GM10248 (cell line): ENCODE measurements around the gene SLC25A12.
A peak's percentile ranks its signal among the peaks of the same experiment; 100 is the strongest.

Experiments
- CTCF ChIA-PET: fragments of 300-600 bp; sonication (Branson Sonifier 250); formaldehyde crosslinking; extraction: SDS; loops from one replicate; lab custom pipeline; 2021; ENCODE audit warnings: antibody characterized with exemption; lab: Yijun Ruan, JAX
- POLR2A ChIA-PET: fragments of 350-650 bp; sonication (Branson Sonifier 250); formaldehyde crosslinking; extraction: SDS; loops from one replicate; lab custom pipeline; 2020; ENCODE audit warnings: antibody characterized with exemption; lab: Yijun Ruan, JAX
- DNase-seq: peaks from one replicate; pipeline ENCODE4 v3.0.0; 2012; ENCODE audit errors: extremely low spot score
- CTCF ChIP-seq: IDR thresholded peaks from 2 replicates; pipeline ENCODE4 v1.5.1; 2012; ENCODE audit warnings: mild to moderate bottlenecking, low read depth; ENCODE audit errors: extremely low read depth, missing control alignments, control extremely low read depth

Gene SLC25A12

GRCh38 chr2:171924170-171924942 lies 30.3 kb upstream of the SLC25A12 start:
- ChIA-PET POLR2A (no interaction called here), CTCF (interaction anchor here (0.6 to 3.2 kb wide), 9 partner anchors 9 to 220 kb away, joined by 3 to 14 read pairs (median 4); partner anchors contain the start of gene SLC25A12)
- TF ChIP-seq CTCF: no peak
- DNase-seq: no peak

- TF ChIP-seq CTCF: no peak
- ChIA-PET POLR2A (interaction anchor here (0.6 to 0.7 kb wide), 2 partner anchors 9 to 598 kb away, joined by 3 read pairs; no protein-coding TSS in a partner anchor), CTCF (interaction anchor here (0.9 to 3.2 kb wide), 8 partner anchors 9 to 219 kb away, joined by 3 to 14 read pairs (median 4); partner anchors contain the start of gene SLC25A12)
- no peak for DNase-seq
These were observed 29.2 kb upstream of the SLC25A12 start for GRCh38 chr2:171923206-171923605.

- DNase-seq: peak; percentile 98
- CTCF ChIA-PET: interaction anchor here (1.0 to 3.2 kb wide), 6 partner anchors 9 to 218 kb away, joined by 3 to 14 read pairs (median 5); partner anchors contain the start of gene SLC25A12
- no peak for TF ChIP-seq CTCF
- POLR2A ChIA-PET: interaction anchor here (0.6 to 0.8 kb wide), 5 partner anchors 9 to 597 kb away, joined by 3 to 4 read pairs (median 3); partner anchors contain the start of gene SLC25A12
These were observed 28.4 kb upstream of the SLC25A12 start, which contains the start of gene HAT1 for GRCh38 chr2:171922230-171923022. Gene HAT1 (plus strand): TSS chr2:171922461. CDS start chr2:171922501, 40 bp downstream.

GRCh38 chr2:171921970-171922229 lies 27.9 kb upstream of the SLC25A12 start:
- TF ChIP-seq CTCF: no peak
- CTCF ChIA-PET: interaction anchor here (1.0 to 3.2 kb wide), 6 partner anchors 8 to 218 kb away, joined by 3 to 14 read pairs (median 5); partner anchors contain the start of gene SLC25A12
- DNase-seq: no peak
- POLR2A ChIA-PET: interaction anchor here (0.5 to 0.8 kb wide), 4 partner anchors 13 to 505 kb away, joined by 3 to 5 read pairs (median 4); partner anchors contain the start of gene SLC25A12

GRCh38 chr2:171919453-171919852 lies 25.4 kb upstream of the SLC25A12 start:
- DNase-seq: no peak
- CTCF ChIA-PET: interaction anchor here (0.6 kb wide), 1 partner anchor 9 kb away, joined by 3 read pairs; no protein-coding TSS in a partner anchor
- POLR2A ChIA-PET: no interaction called here
- no peak for TF ChIP-seq CTCF

GRCh38 chr2:171913517-171913916 lies 19.5 kb upstream of the SLC25A12 start:
- POLR2A ChIA-PET: no interaction called here

More at GRCh38 chr2:171913517-171913916, 19.5 kb upstream of the SLC25A12 start:
- TF ChIP-seq CTCF: no peak
- CTCF ChIA-PET: interaction anchor here (0.8 to 2.4 kb wide), 2 partner anchors 9 to 32 kb away, joined by 3 to 10 read pairs; partner anchors contain the start of gene HAT1
- DNase-seq: no peak
